OCI-LY1 (cell line): ENCODE measurements around the gene ERGIC1.

Experiments
- H2AFZ ChIP-seq: fragments of 200-600 bp; sonication (generic), shearing (Covaris generic); 2 replicates; pipeline ENCODE4 v1.6.0; 2014; ENCODE audit warnings: antibody characterized with exemption, mild to moderate bottlenecking, low read length
- H3F3A ChIP-seq: fragments of 200-600 bp; sonication (generic), shearing (Covaris generic); 2 replicates; pipeline ENCODE4 v1.6.0; 2014; ENCODE audit warnings: mild to moderate bottlenecking, antibody characterized with exemption, low read length, moderate library complexity; ENCODE audit not compliant: insufficient read depth
- H3K27ac ChIP-seq: fragments of 200-600 bp; sonication (generic); 2 replicates; pipeline ENCODE4 v1.5.1; 2014; ENCODE audit warnings: low read length, mixed run types, mild to moderate bottlenecking, low read depth; ENCODE audit not compliant: poor library complexity, severe bottlenecking
- H3K27me3 ChIP-seq: fragments of 200-600 bp; sonication (generic); 2 replicates; pipeline ENCODE4 v1.6.0; 2014; ENCODE audit warnings: antibody characterized with exemption, mild to moderate bottlenecking, low read length, moderate library complexity; ENCODE audit not compliant: insufficient read depth
- H3K36me3 ChIP-seq: fragments of 200-600 bp; sonication (generic); 2 replicates; pipeline ENCODE4 v1.6.1; 2014; ENCODE audit warnings: mild to moderate bottlenecking, antibody characterized with exemption, low read length, moderate library complexity, mixed read lengths; ENCODE audit not compliant: insufficient read depth
- H3K4me1 ChIP-seq: fragments of 200-600 bp; sonication (generic); 2 replicates; pipeline ENCODE4 v1.5.1; 2014; ENCODE audit warnings: mild to moderate bottlenecking, low read length, moderate library complexity; ENCODE audit not compliant: insufficient read depth, severe bottlenecking
- H3K4me2 ChIP-seq: fragments of 200-600 bp; sonication (generic), shearing (Covaris generic); 2 replicates; pipeline ENCODE4 v1.6.1; 2014; ENCODE audit warnings: low read length
- H3K4me3 ChIP-seq: fragments of 200-600 bp; sonication (generic); 2 replicates; pipeline ENCODE4 v1.5.1; 2014; ENCODE audit warnings: low read length, low read depth, mild to moderate bottlenecking, mixed read lengths; ENCODE audit not compliant: poor library complexity, severe bottlenecking
- H3K79me2 ChIP-seq: fragments of 200-600 bp; shearing (Covaris generic); 2 replicates; pipeline ENCODE4 v1.6.1; 2016; ENCODE audit warnings: mixed run types, low read length, mixed read lengths; ENCODE audit not compliant: insufficient read depth
- H3K9ac ChIP-seq: fragments of 200-600 bp; sonication (generic), shearing (Covaris generic); 2 replicates; pipeline ENCODE4 v1.6.1; 2014; ENCODE audit warnings: mild to moderate bottlenecking, low read length, mixed read lengths
- H3K9me2 ChIP-seq: fragments of 200-600 bp; sonication (generic), shearing (Covaris generic); 2 replicates; pipeline ENCODE4 v1.6.1; 2014; ENCODE audit warnings: low read depth, mild to moderate bottlenecking, low read length, mixed read lengths
- H3K9me3 ChIP-seq: fragments of 200-600 bp; shearing (Covaris generic); 2 replicates; pipeline ENCODE4 v1.6.1; 2014; ENCODE audit warnings: low read length, mixed read lengths
- H4K20me1 ChIP-seq: fragments of 200-600 bp; sonication (generic), shearing (Covaris generic); 2 replicates; pipeline ENCODE4 v1.6.0; 2016; ENCODE audit warnings: mild to moderate bottlenecking, low read length; ENCODE audit not compliant: insufficient read depth
- EZH2 ChIP-seq: fragments of 200-600 bp; sonication (generic), shearing (Covaris generic); IDR thresholded peaks from 2 replicates; pipeline ENCODE4 v1.8.0; 2017; ENCODE audit warnings: borderline replicate concordance, mixed run types, mild to moderate bottlenecking, antibody characterized with exemption, low read length, moderate library complexity, mixed read lengths
- TF ChIP-seq, protein P1 (sequence below): fragments of 200-600 bp; sonication (generic), shearing (Covaris generic); IDR thresholded peaks from 2 replicates; pipeline ENCODE4 v1.5.1; 2017; ENCODE audit warnings: mild to moderate bottlenecking, antibody characterized with exemption, low read length, moderate library complexity, mixed read lengths

ERGIC1 gene

DNA sequence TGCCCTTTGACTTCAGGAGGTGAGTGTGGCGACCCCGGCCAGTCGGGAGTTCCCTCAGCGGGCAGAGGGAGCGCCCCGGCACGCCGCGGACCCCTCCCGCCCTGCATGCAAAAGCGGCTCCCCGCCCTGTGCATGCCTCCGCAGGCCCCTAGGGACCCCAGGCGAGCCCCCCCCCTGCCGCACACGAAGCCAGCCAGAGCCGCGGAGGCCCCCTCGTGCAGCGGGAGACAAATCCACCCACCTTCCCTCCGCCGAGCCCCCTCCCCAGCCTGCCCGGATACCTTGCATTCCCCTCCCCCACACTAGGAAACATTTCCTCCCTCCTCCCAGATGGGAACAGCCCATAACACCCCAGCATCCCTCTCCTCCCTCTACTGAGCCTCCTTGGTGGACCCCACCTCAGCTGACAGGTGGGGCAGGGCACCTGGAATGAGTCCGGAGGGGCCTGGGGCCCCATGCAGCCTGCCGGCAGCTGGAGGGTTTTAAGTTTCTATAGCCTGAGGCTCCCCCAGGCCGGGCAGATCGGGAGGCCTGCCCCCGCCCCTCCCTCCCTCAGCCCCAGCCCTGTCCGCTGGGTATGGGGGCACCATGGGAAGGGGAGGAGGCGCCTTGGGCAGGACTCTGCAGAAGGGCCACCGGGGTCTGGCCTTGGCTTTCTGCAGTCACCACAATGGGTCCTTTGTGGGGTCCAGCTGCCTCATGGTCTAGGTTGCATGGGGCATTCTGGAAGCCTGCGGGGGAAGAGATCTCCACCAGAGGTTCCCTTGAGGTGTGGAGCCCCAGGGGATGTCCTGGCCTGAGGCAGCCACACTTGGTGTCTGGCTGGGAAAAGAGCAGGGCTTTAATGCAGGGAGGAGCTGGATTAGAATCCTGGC lies 601 bp downstream of the ERGIC1 start:
- Histone ChIP-seq H3K36me3 (0 out of 2 replicates have a peak, but pooled peaks cover 4% of the 10 kb centered on the region), H2AFZ (no peak overlapping the region), H4K20me1 (no peaks in the 10 kb centered on the region), H3K27me3 (no peaks in the 10 kb centered on the region), H3F3A (no peaks in the 10 kb centered on the region), H3K9ac (peak overlapping the region; percentile 87), H3K9me2 (no peaks in the 10 kb centered on the region), H3K9me3 (no peaks in the 10 kb centered on the region), H3K4me3 (peak overlapping the region; percentile 95), H3K27ac (peak overlapping the region; percentile 93), H3K79me2 (peaks cover 22% of the 10 kb centered on the region), H3K4me1 (peaks cover 46% of the 10 kb centered on the region), H3K4me2 (peak overlapping the region; percentile 87)
- TF ChIP-seq, protein P1, sequence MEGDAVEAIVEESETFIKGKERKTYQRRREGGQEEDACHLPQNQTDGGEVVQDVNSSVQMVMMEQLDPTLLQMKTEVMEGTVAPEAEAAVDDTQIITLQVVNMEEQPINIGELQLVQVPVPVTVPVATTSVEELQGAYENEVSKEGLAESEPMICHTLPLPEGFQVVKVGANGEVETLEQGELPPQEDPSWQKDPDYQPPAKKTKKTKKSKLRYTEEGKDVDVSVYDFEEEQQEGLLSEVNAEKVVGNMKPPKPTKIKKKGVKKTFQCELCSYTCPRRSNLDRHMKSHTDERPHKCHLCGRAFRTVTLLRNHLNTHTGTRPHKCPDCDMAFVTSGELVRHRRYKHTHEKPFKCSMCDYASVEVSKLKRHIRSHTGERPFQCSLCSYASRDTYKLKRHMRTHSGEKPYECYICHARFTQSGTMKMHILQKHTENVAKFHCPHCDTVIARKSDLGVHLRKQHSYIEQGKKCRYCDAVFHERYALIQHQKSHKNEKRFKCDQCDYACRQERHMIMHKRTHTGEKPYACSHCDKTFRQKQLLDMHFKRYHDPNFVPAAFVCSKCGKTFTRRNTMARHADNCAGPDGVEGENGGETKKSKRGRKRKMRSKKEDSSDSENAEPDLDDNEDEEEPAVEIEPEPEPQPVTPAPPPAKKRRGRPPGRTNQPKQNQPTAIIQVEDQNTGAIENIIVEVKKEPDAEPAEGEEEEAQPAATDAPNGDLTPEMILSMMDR = no peak
- no peak for TF ChIP-seq EZH2

DNA sequence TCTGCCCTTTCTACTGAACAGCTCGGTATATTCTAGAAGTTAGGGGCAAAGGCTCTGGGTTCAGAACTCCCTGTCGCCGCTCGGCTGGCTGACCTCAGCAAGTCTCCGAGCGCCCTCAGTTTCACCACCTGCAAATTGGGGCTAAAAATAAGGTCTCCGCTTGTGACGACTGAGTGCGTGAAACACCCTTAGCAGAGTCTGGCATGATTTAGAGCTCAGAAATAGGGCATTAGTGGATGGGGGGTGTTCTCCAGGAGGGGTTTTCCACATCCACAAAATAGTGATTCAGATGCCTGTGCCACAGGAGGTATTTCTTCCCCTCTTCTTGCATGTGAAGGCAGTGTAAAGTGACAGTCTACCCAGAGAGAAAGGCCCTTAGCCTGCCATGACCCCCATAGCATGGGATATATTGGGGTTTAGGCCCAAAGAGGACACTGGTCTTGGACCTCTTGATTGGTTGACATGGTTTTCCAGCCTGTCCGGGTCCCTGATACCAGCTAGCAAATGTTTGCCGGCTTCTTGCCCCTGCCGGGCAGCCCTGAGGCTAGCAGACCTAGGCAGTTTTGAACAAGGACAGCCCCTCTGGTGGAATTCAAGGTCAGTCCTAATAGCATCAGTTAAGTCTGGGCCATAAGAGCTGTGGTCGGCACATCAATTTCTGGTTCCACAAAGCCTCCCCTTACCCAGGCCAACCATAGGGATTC lies 1.4 kb downstream of the ERGIC1 start:
- Histone ChIP-seq H3K9me3 (no peaks in the 10 kb centered on the region), H3K36me3 (0 out of 2 replicates have a peak, but pooled peaks cover 7% of the 10 kb centered on the region), H3K27me3 (no peaks in the 10 kb centered on the region), H3K4me2 (peak overlapping the region; percentile 87), H3F3A (no peaks in the 10 kb centered on the region), H4K20me1 (no peaks in the 10 kb centered on the region), H3K4me1 (peaks cover 46% of the 10 kb centered on the region), H2AFZ (no peak overlapping the region), H3K9me2 (no peaks in the 10 kb centered on the region), H3K4me3 (peak overlapping the region; percentile 95), H3K79me2 (peaks cover 22% of the 10 kb centered on the region), H3K27ac (peak overlapping the region; percentile 93), H3K9ac (peak overlapping the region; percentile 87)
- TF ChIP-seq, protein P1 = no peak
- TF ChIP-seq EZH2 = no peak

DNA sequence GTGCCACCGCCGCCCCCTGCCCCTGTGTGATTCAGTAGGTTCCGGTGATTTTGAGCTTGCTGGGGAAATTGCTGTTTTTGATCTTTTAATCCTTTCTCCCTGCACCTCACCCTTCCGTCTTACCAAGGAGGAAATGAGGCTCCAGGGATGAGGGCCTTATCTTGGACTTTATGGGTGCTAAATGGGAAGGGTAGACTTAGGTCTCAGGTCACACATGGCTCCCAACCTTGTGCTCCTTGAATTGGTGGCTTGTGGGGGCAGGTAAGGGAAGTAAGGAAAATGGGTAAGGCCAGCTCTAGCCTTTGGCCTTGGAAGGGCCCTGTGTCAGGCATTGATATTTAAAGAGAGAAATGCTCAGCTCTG lies 1.9 kb downstream of the ERGIC1 start:
- peak overlapping the region; percentile 93 for H3K27ac ChIP-seq
- no peaks in the 10 kb centered on the region for H3K9me2 ChIP-seq
- no peak overlapping the region for H2AFZ ChIP-seq
- H3K27me3 ChIP-seq = no peaks in the 10 kb centered on the region
- no peaks in the 10 kb centered on the region for H3K9me3 ChIP-seq
- peaks cover 46% of the 10 kb centered on the region for H3K4me1 ChIP-seq
- H3K4me2 ChIP-seq = peak overlapping the region; percentile 87
- no peaks in the 10 kb centered on the region for H3F3A ChIP-seq
- no peaks in the 10 kb centered on the region for H4K20me1 ChIP-seq
- peaks cover 22% of the 10 kb centered on the region for H3K79me2 ChIP-seq
- H3K9ac ChIP-seq = peak overlapping the region; percentile 87
- 0 out of 2 replicates have a peak, but pooled peaks cover 7% of the 10 kb centered on the region for H3K36me3 ChIP-seq
- no peak for TF ChIP-seq EZH2
- TF ChIP-seq, protein P1 = no peak
- peak overlapping the region; percentile 95 for H3K4me3 ChIP-seq
